ENCODE results near the gene CYB5B. TPM values are rescaled to one million over a fixed set of nuclear protein-coding genes. Genes with fewer than 3 reads are reported as not detected.
A peak's percentile ranks its signal among the peaks of the same experiment; 100 is the strongest.
"Not testable (repeated sequence)": the region's sequence is repeated elsewhere in the genome, so short reads cannot be mapped to it uniquely, and the experiment has no call there.

Gene CYB5B
- total RNA-seq, 1 experiment from 2014 or later: 128 TPM

- DNase-seq (ENCODE audit: low spot score): no peak
Measured at GRCh38 chr16:69408475-69408874, 15.9 kb upstream of the CYB5B start.

- DNase-seq (ENCODE audit: low spot score): peak; percentile 56
Measured at GRCh38 chr16:69410219-69410990, 14.0 kb upstream of the CYB5B start.

- DNase-seq (ENCODE audit: low spot score): no peak
Measured at GRCh38 chr16:69411064-69411985, 13.1 kb upstream of the CYB5B start.

- no peak for DNase-seq (ENCODE audit: low spot score)
Measured at GRCh38 chr16:69412287-69412686, 12.1 kb upstream of the CYB5B start.

- no peak for DNase-seq (ENCODE audit: low spot score)
Measured at GRCh38 chr16:69413045-69413664, 11.3 kb upstream of the CYB5B start.

- DNase-seq (ENCODE audit: low spot score): peak; percentile 95
Measured at GRCh38 chr16:69417520-69418199, 6.8 kb upstream of the CYB5B start.

- DNase-seq (ENCODE audit: low spot score): no peak
Measured at GRCh38 chr16:69419956-69420355, 4.5 kb upstream of the CYB5B start.

- no peak for DNase-seq (ENCODE audit: low spot score)
Measured at GRCh38 chr16:69423189-69423588, 1.2 kb upstream of the CYB5B start.

- no peak for DNase-seq (ENCODE audit: low spot score)
Measured at GRCh38 chr16:69424935-69425784, 741 bp downstream of the CYB5B start.

GRCh38 chr16:69428652-69429051 lies 4.2 kb downstream of the CYB5B start:
- DNase-seq (ENCODE audit: low spot score): no peak

- DNase-seq (ENCODE audit: low spot score): not testable (repeated sequence)
Measured at GRCh38 chr16:69429058-69429640, 4.7 kb downstream of the CYB5B start.

GRCh38 chr16:69431948-69432468 lies 7.6 kb downstream of the CYB5B start:
- DNase-seq (ENCODE audit: low spot score): no peak

GRCh38 chr16:69434066-69434465 lies 9.6 kb downstream of the CYB5B start:
- DNase-seq (ENCODE audit: low spot score): no peak

GRCh38 chr16:69435977-69436820 lies 11.8 kb downstream of the CYB5B start:
- DNase-seq (ENCODE audit: low spot score): no peak

- DNase-seq (ENCODE audit: low spot score): no peak
Measured at GRCh38 chr16:69436896-69437295, 12.5 kb downstream of the CYB5B start.

- DNase-seq (ENCODE audit: low spot score): no peak
Measured at GRCh38 chr16:69438465-69438864, 14.0 kb downstream of the CYB5B start.

GRCh38 chr16:69440250-69440649 lies 15.8 kb downstream of the CYB5B start:
- DNase-seq (ENCODE audit: low spot score): no peak

- DNase-seq (ENCODE audit: low spot score): not testable (repeated sequence)
Measured at GRCh38 chr16:69441030-69441429, 16.6 kb downstream of the CYB5B start.

- no peak for DNase-seq (ENCODE audit: low spot score)
Measured at GRCh38 chr16:69443927-69444631, 19.7 kb downstream of the CYB5B start.
